Natural killer cell (primary cell): ENCODE data around the gene PRIMA1. TPM values are rescaled to one million over a fixed set of nuclear protein-coding genes. Genes with fewer than 3 reads are reported as not detected.

Experiments used
- ATAC-seq, 3 donors: fragments of 150-1000 bp in 2 of 3; fragments of 200-7000 bp in 1 of 3; cut with Tn5 transposase; 1 replicate in 1 of 3; 2 replicates in 2 of 3; pipeline ENCODE4 v1.10.0; 2021; ENCODE audit warnings: mild to moderate bottlenecking in 2 of 3, moderate library complexity in 2 of 3
- DNase-seq, 2 donors: peaks; one replicate each; pipeline versions ENCODE4 v3.0.0 to v3.0.0-alpha.2; 2013 to 2021; ENCODE audit warnings: mixed read lengths in 1 of 2
- H3K27ac ChIP-seq: one replicate; pipeline ENCODE4 v1.5.1; 2013; ENCODE audit warnings: mild to moderate bottlenecking, low read length
- H3K27me3 ChIP-seq: one replicate; pipeline ENCODE4 v1.6.1; 2013; ENCODE audit warnings: low read length; ENCODE audit not compliant: control insufficient read depth, insufficient read depth
- H3K36me3 ChIP-seq: one replicate; pipeline ENCODE4 v1.6.1; 2013; ENCODE audit warnings: low read length; ENCODE audit not compliant: control insufficient read depth, insufficient read depth
- H3K4me1 ChIP-seq: one replicate; pipeline ENCODE4 v1.6.1; 2013; ENCODE audit warnings: low read length; ENCODE audit not compliant: control insufficient read depth, insufficient read depth
- H3K4me3 ChIP-seq: one replicate; pipeline ENCODE4 v1.5.1; 2013; ENCODE audit warnings: low read length
- H3K9me3 ChIP-seq: one replicate; pipeline ENCODE4 v1.6.1; 2013; ENCODE audit warnings: low read length; ENCODE audit not compliant: control insufficient read depth, insufficient read depth
- H3K27ac Mint-ChIP-seq, 2 donors: one replicate each; pipeline ENCODE4 v1.8.0; 2022; ENCODE audit warnings: mild to moderate bottlenecking in 2 of 2, mixed read lengths in 2 of 2, moderate library complexity in 1 of 2
- H3K27me3 Mint-ChIP-seq, 2 donors: one replicate each; pipeline ENCODE4 v1.8.0; 2022; ENCODE audit warnings: low read depth in 2 of 2, mixed read lengths in 2 of 2
- H3K36me3 Mint-ChIP-seq: one replicate; pipeline ENCODE4 v1.8.0; 2022; ENCODE audit warnings: mixed read lengths
- H3K4me1 Mint-ChIP-seq, 2 donors: one replicate each; pipeline ENCODE4 v1.8.0; 2022; ENCODE audit warnings: mixed read lengths in 2 of 2
- H3K4me3 Mint-ChIP-seq: one replicate; pipeline ENCODE4 v1.8.0; 2022; ENCODE audit warnings: mild to moderate bottlenecking, moderate library complexity, mixed read lengths
- H3K9me3 Mint-ChIP-seq, 2 donors: one replicate each; pipeline ENCODE4 v1.8.0; 2022; ENCODE audit warnings: mixed read lengths in 2 of 2
- WGBS: methylation state at CpG from one replicate; pipeline ENCODE4 v1.1.7; 2013; ENCODE audit warnings: missing lambda C conversion rate; ENCODE audit not compliant: insufficient coverage; 5-methylcytosine and 5-hydroxymethylcytosine counted together
- intact Hi-C: fragments of 100-400 bp; cut with micrococcal nuclease; formaldehyde crosslinking; loops from one replicate; pipeline ENCODE4 v1.14.2; 2022
- total RNA-seq, 4 donors: library from RNA; stranded (reverse); fragments of 120-200 nt in 1 of 4; gene quantifications; one replicate each; pipeline versions ENCODE4 v1.2.3 to v1.2.4, GENCODE V29; 2013 to 2022
- TF ChIP-seq, protein P1 (sequence below): fragments of 200-600 bp; IDR thresholded peaks from one replicate; pipeline ENCODE4 v1.8.0; 2022; ENCODE audit warnings: antibody characterized with exemption

PRIMA1 gene
- total RNA-seq, 3 donors from 2014 or later (not counting 1 experiment from before 2014, with no cell fraction given): not detected

DNA sequence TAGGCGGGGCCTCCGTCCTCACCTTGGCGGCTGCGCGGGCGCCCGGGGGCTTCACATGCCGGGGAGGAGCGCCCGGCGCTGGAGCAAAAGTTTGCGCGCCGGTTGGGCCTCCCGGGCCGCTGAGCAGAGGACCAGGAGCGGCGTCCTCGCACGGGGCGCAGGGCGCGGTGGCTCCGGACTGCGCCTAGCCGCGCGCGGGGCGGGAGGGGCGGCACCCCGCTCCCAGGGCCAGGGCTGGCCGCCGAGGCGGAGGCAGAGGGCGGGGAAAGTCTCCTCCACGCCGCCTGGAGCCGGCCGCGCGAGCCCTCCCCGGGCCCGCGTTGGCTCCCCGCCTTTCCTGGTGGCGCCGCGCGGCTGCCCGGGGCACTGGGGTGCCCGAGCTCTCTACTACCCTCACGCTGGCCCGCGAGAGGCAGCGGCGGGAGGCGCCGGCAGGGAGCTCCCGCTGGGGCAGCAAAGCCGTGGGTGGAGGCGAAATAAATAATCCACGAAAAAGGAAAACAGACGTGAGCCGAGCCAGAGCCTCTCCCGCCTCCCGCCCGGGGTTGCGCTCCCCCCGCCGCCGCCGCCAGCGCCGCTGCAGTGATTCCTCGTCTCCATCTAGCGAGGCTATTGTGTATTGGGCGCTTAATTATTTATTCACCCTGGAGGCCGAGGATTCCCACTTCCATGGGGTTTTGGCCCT is 400 bp upstream of the PRIMA1 start:
- H3K4me3 ChIP-seq: no peak overlapping the region
- H3K9me3 Mint-ChIP-seq: no peaks in the 10 kb centered on the region
- no peak overlapping the region for H3K27ac ChIP-seq
- H3K4me1 Mint-ChIP-seq: no peaks in the 10 kb centered on the region
- H3K9me3 ChIP-seq: no peaks in the 10 kb centered on the region
- no peak overlapping the region for H3K27ac Mint-ChIP-seq
- H3K36me3 ChIP-seq: no peaks in the 10 kb centered on the region
- WGBS: 1% methylated on average over 79 of the region's 79 CpGs
- H3K4me3 Mint-ChIP-seq: no peak overlapping the region
- DNase-seq (no peak), ATAC-seq (no peak)
- peaks cover 10% of the 10 kb centered on the region for H3K27me3 ChIP-seq
- H3K4me1 ChIP-seq: no peaks in the 10 kb centered on the region
- no peaks in the 10 kb centered on the region for H3K36me3 Mint-ChIP-seq
- intact Hi-C loops: no loop called here
- TF ChIP-seq, protein P1, sequence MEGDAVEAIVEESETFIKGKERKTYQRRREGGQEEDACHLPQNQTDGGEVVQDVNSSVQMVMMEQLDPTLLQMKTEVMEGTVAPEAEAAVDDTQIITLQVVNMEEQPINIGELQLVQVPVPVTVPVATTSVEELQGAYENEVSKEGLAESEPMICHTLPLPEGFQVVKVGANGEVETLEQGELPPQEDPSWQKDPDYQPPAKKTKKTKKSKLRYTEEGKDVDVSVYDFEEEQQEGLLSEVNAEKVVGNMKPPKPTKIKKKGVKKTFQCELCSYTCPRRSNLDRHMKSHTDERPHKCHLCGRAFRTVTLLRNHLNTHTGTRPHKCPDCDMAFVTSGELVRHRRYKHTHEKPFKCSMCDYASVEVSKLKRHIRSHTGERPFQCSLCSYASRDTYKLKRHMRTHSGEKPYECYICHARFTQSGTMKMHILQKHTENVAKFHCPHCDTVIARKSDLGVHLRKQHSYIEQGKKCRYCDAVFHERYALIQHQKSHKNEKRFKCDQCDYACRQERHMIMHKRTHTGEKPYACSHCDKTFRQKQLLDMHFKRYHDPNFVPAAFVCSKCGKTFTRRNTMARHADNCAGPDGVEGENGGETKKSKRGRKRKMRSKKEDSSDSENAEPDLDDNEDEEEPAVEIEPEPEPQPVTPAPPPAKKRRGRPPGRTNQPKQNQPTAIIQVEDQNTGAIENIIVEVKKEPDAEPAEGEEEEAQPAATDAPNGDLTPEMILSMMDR: no peak
- peaks cover 41 to 69% of the 10 kb centered on the region in 2 donors for H3K27me3 Mint-ChIP-seq

DNA sequence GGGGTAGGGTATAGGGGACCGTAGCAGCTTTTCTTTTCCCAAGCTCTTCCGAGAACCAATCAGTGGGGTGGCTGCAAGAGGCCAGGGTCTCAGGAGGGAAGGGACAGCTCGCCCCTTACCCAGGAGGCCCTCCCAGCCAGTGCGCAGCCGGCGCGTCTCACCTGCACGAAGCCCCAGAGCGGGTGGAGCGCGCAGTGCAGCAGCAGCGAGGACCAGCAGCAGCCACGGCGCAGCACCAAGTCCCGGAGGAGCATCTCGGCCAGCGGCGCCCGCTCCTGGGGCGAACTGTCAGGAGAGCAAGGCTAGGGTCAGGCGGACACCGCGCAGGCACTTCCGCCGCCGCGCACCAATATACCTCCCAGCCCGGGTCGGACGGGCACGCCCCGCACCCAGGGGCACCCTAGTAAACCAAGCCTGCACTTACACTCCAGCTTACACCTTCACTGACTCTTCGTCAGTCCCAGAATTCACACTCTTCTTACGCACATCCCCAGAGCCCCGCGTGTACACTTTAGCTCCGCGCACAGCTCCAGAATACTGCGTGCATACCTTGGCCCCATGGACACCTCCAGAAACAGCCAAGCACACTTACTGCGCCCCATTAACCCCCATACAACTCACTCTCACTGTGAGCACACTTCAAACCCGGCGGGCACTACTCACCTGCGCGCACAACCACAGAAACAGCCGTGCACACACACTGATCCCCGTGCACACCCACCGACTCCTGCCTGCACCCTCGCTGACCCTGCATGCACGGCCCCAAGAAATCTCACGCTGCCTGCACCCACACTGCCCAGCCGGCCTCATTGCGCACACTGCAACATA is 606 bp downstream of the PRIMA1 start:
- peaks cover 10% of the 10 kb centered on the region for H3K27me3 ChIP-seq
- DNase-seq: no peak
- intact Hi-C loops: no loop called here
- H3K4me3 Mint-ChIP-seq: no peak overlapping the region
- H3K36me3 ChIP-seq: no peaks in the 10 kb centered on the region
- H3K9me3 ChIP-seq: no peaks in the 10 kb centered on the region
- H3K27ac Mint-ChIP-seq: no peak overlapping the region
- ATAC-seq: no peak
- H3K36me3 Mint-ChIP-seq: no peaks in the 10 kb centered on the region
- no peaks in the 10 kb centered on the region for H3K4me1 Mint-ChIP-seq
- H3K27ac ChIP-seq: no peak overlapping the region
- H3K9me3 Mint-ChIP-seq: no peaks in the 10 kb centered on the region
- peaks cover 41 to 69% of the 10 kb centered on the region in 2 donors for H3K27me3 Mint-ChIP-seq
- no peak overlapping the region for H3K4me3 ChIP-seq
- TF ChIP-seq, protein P1: no peak
- WGBS: 6% methylated on average over 52 of the region's 52 CpGs
- H3K4me1 ChIP-seq: no peaks in the 10 kb centered on the region

DNA sequence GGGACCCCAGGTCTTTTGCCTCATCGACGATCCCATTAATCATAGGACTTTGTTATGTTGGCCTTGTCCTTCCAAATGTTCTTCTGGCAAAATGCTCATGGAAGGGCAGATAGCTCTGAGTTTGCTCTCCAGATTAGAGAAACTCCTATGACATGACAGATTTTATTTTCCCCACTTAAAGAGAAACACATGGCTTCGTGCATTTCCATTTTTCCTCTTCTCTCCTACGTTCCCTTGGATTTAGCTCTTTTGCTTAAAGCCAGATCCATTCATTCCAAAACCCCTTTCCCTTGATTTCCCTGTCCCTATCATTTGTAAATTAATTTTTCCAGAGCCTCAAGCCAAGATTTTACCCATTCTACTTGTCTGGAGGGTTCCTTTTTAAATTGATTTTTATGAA is 2.9 kb downstream of the PRIMA1 start:
- H3K27ac ChIP-seq: no peak overlapping the region
- WGBS: 78% methylated on average over 4 of the region's 4 CpGs
- H3K27me3 Mint-ChIP-seq: peaks cover 37 to 48% of the 10 kb centered on the region in 2 donors
- no peak for DNase-seq
- no peaks in the 10 kb centered on the region for H3K9me3 ChIP-seq
- no peaks in the 10 kb centered on the region for H3K36me3 Mint-ChIP-seq
- TF ChIP-seq, protein P1: no peak
- no peaks in the 10 kb centered on the region for H3K4me1 ChIP-seq
- no peaks in the 10 kb centered on the region for H3K36me3 ChIP-seq
- no peak for ATAC-seq
- no peaks in the 10 kb centered on the region for H3K9me3 Mint-ChIP-seq
- no peak overlapping the region for H3K4me3 ChIP-seq
- peaks cover 8% of the 10 kb centered on the region for H3K27me3 ChIP-seq
- intact Hi-C loops: no loop called here
- no peaks in the 10 kb centered on the region for H3K4me1 Mint-ChIP-seq
- no peak overlapping the region for H3K27ac Mint-ChIP-seq
- H3K4me3 Mint-ChIP-seq: no peak overlapping the region
